Midbrain (tissue), 1 donor: Measurements from ENCODE around the gene C3.
"Not testable (repeated sequence)": the region's sequence is repeated elsewhere in the genome, so short reads cannot be mapped to it uniquely, and the experiment has no call there.

ENCODE experiments used
- DNase-seq: peaks from one replicate; lab custom pipeline; 2025; lab: John Stamatoyannopoulos, UW

The C3 gene

DNA sequence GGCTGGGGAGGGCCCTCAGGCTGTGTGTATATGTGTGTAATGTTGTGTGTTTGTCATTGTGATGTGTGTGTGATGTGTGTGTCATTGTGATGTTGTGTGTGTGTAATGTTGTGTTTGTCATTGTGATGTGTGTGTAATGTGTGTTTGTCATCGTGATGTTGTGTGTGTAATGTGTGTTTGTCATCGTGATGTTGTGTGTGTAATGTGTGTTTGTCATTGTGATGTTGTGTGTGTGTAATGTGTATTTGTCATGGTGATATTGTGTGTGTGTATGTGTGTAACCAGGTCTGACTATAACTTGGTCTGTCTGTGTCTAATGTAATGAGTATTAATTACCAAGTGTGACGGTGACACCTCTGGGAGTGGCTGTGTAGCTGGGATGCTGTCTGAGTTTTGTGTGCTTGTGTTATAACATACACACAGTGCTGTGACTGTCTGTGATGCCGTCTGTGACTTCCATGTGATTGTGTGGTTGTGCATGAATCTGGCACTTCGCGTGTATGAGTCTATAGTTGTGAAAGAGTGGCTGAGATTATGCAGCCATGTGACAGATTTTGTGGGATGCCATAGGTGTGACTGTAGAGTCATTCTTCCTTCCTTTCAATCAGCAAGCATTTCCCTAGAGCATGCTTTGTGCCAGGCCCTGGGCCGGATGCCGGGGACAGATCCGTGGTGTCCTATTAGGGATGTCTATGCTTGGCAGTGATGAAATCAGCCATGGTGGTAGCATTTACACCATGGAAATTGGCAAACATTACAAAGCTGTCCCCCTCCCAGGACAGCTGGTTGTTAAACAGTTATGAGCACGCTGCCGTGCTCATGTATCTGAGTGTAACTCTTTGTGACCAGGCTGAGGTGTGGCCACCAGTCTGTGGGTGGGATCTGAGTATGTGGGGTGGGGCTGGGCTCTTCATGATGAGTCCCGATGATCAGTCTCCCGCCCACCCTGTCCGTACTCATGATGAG, 56.9 kb downstream of the C3 start:
- no peak for DNase-seq

- no peak for DNase-seq
Measured at GRCh38 chr19:6662702-6663101, 57.7 kb downstream of the C3 start.

GRCh38 chr19:6661509-6662244, 58.8 kb downstream of the C3 start:
- DNase-seq, result not testable (repeated sequence)

DNA sequence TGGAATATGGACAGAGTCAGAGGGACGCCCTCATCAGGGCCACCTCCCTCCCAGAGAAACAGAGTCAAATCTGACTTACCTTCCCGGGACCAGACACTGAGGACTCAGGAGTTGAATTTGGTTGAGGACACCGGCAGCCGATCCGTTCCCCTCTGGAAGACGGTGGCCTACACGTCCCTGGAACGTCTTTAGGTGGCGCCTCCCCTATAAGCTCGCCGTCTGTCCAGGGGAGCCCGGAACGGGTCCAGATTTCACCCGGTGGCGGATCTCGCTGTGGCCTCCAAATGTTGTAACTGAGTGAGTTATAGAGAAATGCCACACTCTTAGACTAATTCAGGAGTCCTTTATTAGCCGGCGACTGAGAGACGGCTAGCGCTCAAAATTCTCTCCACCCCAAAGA, 59.5 kb downstream of the C3 start:
- no peak for DNase-seq

- not testable (repeated sequence) for DNase-seq
Measured at GRCh38 chr19:6656390-6656789, 64.1 kb downstream of the C3 start.

DNA sequence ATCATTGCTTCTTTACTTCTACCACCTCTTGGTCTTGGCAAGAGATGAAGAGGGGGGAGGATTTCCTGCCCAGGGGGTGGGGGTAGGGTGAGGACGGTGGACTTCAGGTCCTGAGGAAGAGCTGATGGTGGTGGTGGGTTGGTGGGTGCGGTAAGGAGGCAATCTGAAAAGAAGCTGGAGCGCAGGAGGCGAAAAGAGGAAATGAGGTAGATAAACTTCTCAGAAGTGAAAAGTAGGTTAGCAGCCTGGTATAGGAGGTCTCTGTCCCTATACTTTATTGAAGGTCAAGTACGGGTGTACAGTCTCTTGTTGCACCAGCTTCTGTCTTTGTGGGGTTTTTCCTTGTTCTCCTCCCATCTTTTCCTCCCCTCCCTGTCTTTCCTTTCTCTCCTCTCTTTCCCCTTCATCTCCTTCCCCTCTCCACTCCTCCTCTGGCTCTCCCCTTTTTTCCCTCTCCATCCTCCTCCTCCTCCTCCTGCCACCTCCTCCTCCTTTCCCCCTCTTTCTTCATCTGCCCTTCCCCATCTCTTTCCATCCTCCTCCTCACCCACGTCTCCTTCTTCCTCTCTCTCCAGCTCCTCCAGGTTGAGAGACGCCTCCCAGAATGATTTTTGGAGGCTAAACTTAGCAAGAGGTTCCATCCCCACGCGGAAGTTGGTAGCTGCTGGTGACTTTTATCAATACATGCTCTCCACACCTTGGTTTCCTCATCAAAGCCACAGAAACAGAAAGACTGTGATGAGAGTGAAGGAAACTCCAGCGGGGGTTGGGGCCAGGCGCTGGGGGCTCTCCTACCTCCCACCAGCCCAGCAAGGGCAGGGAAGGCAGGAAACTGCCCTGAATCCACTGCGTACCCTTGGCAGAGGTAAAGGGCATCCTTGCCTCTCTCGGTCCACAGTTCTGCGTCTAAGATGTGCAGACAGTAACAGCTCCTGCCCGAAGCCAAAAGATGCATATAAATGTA, 65.8 kb downstream of the C3 start:
- DNase-seq, result no peak

DNA sequence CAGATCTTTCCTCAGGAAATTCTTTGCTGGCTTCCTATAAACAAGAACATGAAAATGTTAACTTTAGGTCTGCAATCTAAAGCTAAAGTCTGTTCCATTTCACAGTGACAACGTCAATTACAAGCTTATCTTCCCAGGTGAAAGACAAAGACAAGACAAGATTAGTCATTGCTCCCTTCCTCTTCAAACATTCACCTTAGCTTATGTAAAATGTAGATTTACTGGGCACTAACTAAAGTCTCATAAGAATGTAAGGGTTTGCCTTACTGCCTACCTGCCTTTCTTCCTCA, 67.7 kb downstream of the C3 start:
- DNase-seq, result no peak

DNA sequence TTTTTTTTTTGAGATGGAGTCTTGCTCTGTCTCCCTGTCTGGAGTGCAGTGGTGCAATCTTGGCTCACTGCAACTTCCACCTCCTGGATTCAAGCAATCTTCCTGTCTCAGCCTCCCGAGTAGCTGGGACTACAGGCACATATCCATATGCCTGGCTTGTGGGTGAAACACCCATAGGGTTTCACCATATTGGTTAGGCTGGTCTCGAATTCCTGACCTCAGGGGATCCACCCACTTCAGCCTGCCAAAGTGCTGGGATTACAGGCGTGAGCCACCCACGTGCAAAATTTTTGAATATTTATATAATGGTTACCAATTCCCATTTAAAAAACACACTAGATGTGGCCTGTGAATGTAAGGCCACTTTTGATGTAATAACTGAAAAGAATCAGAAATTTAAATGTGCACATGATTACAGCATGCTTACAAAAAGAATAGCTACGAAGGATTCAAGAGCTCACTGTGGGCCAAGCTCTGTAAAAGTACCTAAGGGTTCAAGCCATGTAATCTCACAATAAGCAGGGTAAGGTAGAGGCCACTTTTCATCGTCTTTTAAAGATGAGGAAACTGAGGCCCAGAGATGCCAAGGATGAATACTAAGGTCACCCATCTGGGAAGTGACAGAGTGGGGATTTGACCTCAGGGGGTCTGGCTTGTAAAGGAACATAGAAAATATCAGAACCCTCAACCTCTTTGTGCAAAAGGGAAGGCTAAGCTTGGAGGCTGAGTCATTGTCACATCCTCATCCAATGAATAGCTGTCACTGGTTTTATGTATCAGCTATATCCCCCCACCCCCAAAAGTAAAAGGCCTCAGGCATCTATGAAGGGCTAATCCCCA, 68.3 kb downstream of the C3 start:
- DNase-seq, result no peak

DNA sequence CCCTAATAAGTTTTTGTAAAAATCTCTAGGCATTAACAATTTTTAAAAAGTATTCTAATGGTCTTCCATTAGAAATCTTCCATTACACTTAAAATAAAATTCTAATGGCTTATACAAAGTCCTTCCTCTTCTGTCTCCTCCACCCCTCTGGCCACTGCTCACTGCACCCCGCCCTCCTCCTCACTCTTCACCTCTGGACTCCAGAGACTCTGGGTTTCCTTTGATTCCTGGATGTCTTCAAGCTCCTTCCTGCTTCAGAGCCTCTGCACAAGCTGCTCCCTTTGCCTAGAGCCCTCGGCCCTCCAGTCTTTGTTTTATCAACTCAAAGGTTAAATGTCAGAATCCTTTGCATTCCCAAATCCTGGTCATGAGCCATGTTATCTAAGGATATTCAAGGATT, 71.3 kb downstream of the C3 start:
- DNase-seq, result no peak

GRCh38 chr19:6648141-6648715, 72.2 kb downstream of the C3 start:
- DNase-seq, result no peak

DNA sequence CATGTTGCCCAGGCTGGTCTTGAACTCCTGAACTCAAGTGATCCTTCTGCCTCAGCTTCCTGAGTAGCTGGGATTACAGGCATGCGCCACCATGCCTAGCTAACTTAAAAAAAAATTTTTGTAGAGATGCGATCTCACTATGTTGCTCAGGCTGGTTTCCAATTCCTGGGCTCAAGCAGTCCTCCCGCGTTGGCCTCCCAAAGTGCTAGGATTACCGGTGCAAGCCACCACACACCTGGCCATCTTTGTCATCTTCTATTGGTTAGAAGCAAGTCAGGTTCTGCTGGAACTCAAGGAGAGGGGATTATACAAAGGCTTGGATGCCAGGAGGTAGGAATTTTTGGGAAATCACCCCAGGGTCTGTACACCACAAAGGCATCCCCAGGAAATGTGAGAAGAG, 75.7 kb downstream of the C3 start:
- DNase-seq, result no peak

DNA sequence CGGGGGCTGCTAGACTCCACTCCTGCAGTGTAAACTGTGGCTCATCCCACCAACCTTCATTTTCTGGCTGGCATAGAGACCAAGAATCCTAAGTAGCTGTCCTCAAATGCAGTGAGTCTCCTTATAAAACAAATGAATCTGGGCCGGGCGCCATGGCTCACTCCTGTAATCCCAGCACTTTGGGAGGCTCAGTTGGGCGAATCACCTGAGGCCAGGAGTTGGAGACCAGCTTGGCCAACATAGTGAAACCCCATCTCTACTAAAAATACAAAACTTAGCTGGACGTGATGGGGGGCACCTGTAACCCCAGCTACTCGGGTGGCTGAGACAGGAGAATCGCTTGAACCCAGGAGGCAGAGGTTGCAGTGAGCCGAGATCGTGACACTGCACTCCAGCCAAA, 80.1 kb downstream of the C3 start:
- not testable (repeated sequence) for DNase-seq

- DNase-seq, result no peak
Measured at GRCh38 chr19:6639439-6639838, 81.0 kb downstream of the C3 start.

DNA sequence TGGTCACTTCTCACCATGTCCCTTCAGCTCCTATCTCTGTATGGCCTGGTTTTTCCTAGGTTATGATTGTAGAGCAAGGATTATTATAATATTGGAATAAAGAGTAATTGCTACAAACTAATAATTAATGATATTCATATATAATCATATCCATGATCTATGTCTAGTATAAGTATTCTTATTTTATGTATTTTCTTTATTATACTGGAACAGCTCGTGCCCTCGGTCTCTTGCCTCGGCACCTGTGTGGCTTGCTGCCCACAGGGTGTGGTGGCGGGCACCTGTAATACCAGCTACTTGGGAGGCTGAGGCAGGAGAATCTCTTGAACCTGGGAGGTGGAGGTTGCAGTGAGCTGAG, 87.0 kb downstream of the C3 start:
- not testable (repeated sequence) for DNase-seq

GRCh38 chr19:6632747-6633455, 87.5 kb downstream of the C3 start:
- DNase-seq, result peak; percentile 85

GRCh38 chr19:6632002-6632621, 88.3 kb downstream of the C3 start:
- peak; percentile 78 for DNase-seq
